Esophagus muscularis mucosa (tissue), 4 donors: Measurements from ENCODE around the gene ZNF469. TPM values are rescaled to one million over a fixed set of nuclear protein-coding genes. Genes with fewer than 3 reads are reported as not detected.

Experiments used
- DNase-seq: peaks from one replicate; pipeline ENCODE4 v3.0.0-alpha.2; 2017; ENCODE audit errors: extremely low spot score
- H3K27ac ChIP-seq, 4 donors: fragments of 200-600 bp; sonication (generic); replicated peaks in 1 of 4; 1 replicate in 3 of 4; 2 replicates in 1 of 4; pipeline ENCODE4 v1.5.1; 2016 to 2019; ENCODE audit warnings: mild to moderate bottlenecking in 1 of 4
- H3K27me3 ChIP-seq, 4 donors: fragments of 200-600 bp; sonication (generic); one replicate each; pipeline versions ENCODE4 v1.5.1 to v1.6.0; 2016 to 2019
- H3K36me3 ChIP-seq, 4 donors: fragments of 200-600 bp; sonication (generic); one replicate each; pipeline ENCODE4 v1.5.1; 2016 to 2019
- H3K4me1 ChIP-seq, 4 donors: fragments of 200-600 bp; sonication (generic); one replicate each; pipeline ENCODE4 v1.5.1; 2016 to 2019
- H3K4me3 ChIP-seq, 4 donors: fragments of 200-600 bp; sonication (generic); 1 replicate in 2 of 4; 2 replicates in 2 of 4; pipeline ENCODE4 v1.5.1; 2016 to 2019; ENCODE audit warnings: mild to moderate bottlenecking in 4 of 4, moderate library complexity in 1 of 4
- H3K9me3 ChIP-seq, 4 donors: fragments of 200-600 bp; sonication (generic); 1 replicate in 3 of 4; 2 replicates in 1 of 4; pipeline ENCODE4 v1.5.1; 2016 to 2019
- EP300 ChIP-seq: sonication (generic); formaldehyde crosslinking; IDR thresholded peaks from one replicate; pipeline ENCODE4 v1.6.1; 2017; ENCODE audit warnings: antibody characterized with exemption
- POLR2A ChIP-seq: fragments of 450-650 bp; IDR thresholded peaks from one replicate; pipeline ENCODE4 v1.6.1; 2017; ENCODE audit warnings: antibody characterized with exemption, moderate library complexity, mild to moderate bottlenecking, low read depth
- POLR2AphosphoS5 ChIP-seq, 2 donors: sonication (generic); formaldehyde crosslinking; IDR thresholded peaks; one replicate each; pipeline ENCODE4 v1.6.1; 2017; ENCODE audit warnings: antibody characterized with exemption in 2 of 2
- WGBS: methylation state at CpG from one replicate; pipeline ENCODE4 v1.1.5; 2018; 5-methylcytosine and 5-hydroxymethylcytosine counted together
- intact Hi-C: fragments of 100-400 bp; cut with DNase I; formaldehyde crosslinking; loops from one replicate; pipeline ENCODE4 v1.15.1; 2023
- total RNA-seq, 4 donors: library from RNA; depleted of rRNA; stranded (reverse); fragments of >200 nt; gene quantifications; one replicate each; pipeline versions ENCODE4 v1.1.0 to v1.2.1, GENCODE V29; 2016
- TF ChIP-seq, protein P1 (sequence below), 3 experiments: fragments of 200-600 bp in 2 of 3; fragments of 450-650 bp in 1 of 3; sonication (generic) in 2 of 3; IDR thresholded peaks; one replicate each; pipeline ENCODE4 v1.5.1; 2017 to 2019; ENCODE audit warnings: antibody characterized with exemption in 3 of 3, mild to moderate bottlenecking in 2 of 3, moderate library complexity in 1 of 3

Gene ZNF469
- total RNA-seq, 4 donors from 2014 or later = 1.2 to 3.7 (median 2.2) TPM

DNA sequence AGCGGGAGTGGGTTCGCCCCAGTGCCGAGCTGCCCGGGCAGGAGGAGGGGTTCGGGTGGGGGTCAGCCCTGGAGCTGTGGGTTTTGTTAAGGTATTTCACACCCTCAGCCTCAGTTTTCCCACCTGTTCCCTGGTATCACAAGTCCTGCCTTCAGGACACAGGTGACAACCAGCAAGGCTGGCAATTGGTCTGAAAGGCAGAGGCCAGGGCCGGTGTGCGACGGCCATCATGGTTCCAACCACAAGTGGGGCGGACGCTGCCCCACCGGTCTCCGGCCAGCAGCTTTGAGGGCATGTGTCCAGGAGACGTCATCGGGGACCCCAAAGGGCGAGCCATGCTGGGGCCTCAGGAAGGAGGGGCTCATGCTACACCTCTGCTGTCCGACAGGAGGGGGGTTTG, 10.8 kb downstream of the ZNF469 start:
- Histone ChIP-seq H3K9me3 (no peaks in the 10 kb centered on the region), H3K27ac (no peak overlapping the region), H3K4me3 (no peak overlapping the region), H3K27me3 (peaks cover 0 to 21% (median 0%) of the 10 kb centered on the region in 4 donors), H3K36me3 (no peaks in the 10 kb centered on the region), H3K4me1 (peaks cover under 1 to 10% (median 6%) of the 10 kb centered on the region in 4 donors)
- WGBS = 74% methylated on average over 11 of the region's 16 CpGs
- TF ChIP-seq, protein P1, sequence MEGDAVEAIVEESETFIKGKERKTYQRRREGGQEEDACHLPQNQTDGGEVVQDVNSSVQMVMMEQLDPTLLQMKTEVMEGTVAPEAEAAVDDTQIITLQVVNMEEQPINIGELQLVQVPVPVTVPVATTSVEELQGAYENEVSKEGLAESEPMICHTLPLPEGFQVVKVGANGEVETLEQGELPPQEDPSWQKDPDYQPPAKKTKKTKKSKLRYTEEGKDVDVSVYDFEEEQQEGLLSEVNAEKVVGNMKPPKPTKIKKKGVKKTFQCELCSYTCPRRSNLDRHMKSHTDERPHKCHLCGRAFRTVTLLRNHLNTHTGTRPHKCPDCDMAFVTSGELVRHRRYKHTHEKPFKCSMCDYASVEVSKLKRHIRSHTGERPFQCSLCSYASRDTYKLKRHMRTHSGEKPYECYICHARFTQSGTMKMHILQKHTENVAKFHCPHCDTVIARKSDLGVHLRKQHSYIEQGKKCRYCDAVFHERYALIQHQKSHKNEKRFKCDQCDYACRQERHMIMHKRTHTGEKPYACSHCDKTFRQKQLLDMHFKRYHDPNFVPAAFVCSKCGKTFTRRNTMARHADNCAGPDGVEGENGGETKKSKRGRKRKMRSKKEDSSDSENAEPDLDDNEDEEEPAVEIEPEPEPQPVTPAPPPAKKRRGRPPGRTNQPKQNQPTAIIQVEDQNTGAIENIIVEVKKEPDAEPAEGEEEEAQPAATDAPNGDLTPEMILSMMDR (IDR thresholded peaks at IDR 0.05) = no peak
- TF ChIP-seq POLR2A (no peak), EP300 (no peak), POLR2AphosphoS5 (IDR thresholded peaks at IDR 0.05) (no peak)
- no peak for DNase-seq
- intact Hi-C loops = no loop called here

DNA sequence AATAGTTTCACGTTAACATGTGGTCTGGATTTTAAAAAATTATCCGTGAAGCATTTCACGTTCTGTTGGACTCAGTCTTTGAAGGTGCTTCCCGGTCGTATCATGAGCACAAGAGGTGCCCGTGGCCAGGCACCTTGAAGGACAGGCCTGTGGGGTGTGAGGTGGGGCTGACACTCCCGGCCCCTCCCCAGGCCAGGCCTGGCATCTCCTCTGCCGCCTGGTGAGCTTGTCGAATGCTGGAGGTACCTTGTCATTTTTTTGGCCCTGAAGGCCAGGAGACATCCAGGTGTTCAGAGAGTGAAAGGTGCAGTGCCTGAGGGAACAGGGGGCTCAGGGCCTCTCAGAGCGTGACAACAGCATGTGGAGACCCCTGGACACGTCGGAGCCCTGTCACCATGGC, 11.7 kb downstream of the ZNF469 start:
- intact Hi-C loops = no loop called here
- H3K27me3 ChIP-seq = peaks cover 0 to 21% (median 0%) of the 10 kb centered on the region in 4 donors
- TF ChIP-seq POLR2A (no peak), EP300 (no peak), POLR2AphosphoS5 (IDR thresholded peaks at IDR 0.05) (no peak)
- TF ChIP-seq, protein P1 (IDR thresholded peaks at IDR 0.05) = no peak
- 91% methylated on average over 12 of the region's 12 CpGs for WGBS
- H3K36me3 ChIP-seq = no peaks in the 10 kb centered on the region
- H3K4me3 ChIP-seq = no peak overlapping the region
- no peaks in the 10 kb centered on the region for H3K9me3 ChIP-seq
- DNase-seq = no peak
- no peak overlapping the region for H3K27ac ChIP-seq
- H3K4me1 ChIP-seq = peaks cover 0 to 7% (median 3%) of the 10 kb centered on the region in 4 donors

DNA sequence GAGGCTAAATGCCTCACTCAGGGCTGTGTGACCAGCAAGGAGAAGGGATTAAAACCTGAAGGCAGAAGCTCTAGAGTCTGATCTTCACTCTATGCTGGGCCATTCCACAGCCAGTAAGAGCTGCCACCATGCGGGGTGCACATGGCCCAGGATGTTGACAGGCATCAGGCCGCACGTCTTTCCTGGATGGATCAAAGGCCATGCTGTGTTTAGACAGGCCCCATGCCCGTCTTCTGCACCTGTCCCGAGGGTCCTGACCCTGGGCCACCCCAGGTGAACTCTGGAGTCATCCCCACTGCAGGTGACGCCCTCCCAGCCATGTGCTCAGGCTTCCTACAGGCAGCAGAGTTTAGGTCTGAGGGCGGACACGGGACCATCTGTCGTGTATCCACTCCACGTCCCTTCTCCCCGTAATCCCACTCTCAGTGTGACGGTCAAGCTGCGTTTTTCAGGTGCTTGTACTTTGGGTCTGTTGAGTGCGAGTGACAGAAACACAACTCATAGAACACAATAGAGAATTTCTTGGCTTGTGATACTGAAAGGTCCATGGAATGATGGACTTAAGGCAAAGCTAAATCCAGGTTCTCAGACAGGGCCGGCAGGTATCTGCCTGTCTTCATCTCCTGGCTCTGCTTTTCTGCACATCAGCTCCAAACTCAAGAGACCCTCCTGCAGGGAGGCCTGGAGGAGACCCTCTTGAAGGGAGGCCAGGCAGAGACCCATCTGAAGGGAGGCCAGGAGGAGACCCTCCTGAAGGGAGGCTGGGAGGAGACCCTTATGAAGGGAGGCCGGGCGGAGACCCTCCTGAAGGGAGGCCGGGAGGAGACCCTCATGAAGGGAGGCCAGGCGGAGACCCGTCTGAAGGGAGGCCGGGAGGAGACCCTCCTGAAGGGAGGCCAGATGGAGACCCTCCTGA, 13.2 kb downstream of the ZNF469 start:
- DNase-seq = no peak
- Histone ChIP-seq H3K4me3 (no peak overlapping the region), H3K27ac (no peak overlapping the region), H3K4me1 (peaks cover 0 to 7% (median 3%) of the 10 kb centered on the region in 4 donors), H3K9me3 (no peaks in the 10 kb centered on the region), H3K27me3 (peaks cover 0 to 6% (median 0%) of the 10 kb centered on the region in 4 donors), H3K36me3 (no peaks in the 10 kb centered on the region)
- WGBS = 86% methylated on average over 18 of the region's 21 CpGs
- intact Hi-C loops = no loop called here
- TF ChIP-seq, protein P1 (IDR thresholded peaks at IDR 0.05) = no peak
- TF ChIP-seq EP300 = no peak
- TF ChIP-seq POLR2A = no peak
- no peak for TF ChIP-seq POLR2AphosphoS5 (IDR thresholded peaks at IDR 0.05)

DNA sequence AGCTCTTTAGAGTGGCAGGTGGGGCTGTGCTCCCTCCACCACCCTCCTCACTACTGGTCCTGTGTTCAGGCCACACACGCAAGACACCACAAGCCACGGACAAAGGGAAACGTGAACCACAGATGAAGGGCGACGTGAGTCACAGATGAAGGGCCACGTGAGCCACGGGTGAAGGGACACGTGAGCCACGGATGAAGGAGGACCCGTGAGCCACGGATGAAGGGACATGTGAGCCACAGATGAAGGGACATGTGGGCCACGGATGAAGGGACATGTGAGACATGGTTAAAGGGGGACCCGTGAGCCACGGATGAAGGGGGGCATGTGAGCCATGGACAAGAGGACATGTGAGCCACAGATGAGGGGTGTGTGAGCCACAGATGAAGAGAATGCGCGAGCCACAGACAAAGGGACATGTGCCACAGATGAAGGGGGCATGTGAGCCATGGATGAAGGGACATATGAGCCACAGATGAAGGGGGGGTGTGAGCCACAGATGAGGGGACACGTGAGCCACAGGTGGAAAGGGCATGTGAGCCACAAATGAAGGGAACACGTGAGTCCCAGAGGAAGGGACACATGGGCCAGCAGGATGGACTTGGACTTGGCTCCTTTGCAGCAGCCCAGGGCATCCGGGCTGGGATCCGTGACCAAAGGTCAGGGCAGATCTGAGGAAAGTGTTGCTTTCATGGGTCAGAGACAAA, 15.6 kb downstream of the ZNF469 start:
- H3K36me3 ChIP-seq = no peaks in the 10 kb centered on the region
- no peaks in the 10 kb centered on the region for H3K27me3 ChIP-seq
- WGBS = 82% methylated on average over 20 of the region's 20 CpGs
- no peaks in the 10 kb centered on the region for H3K9me3 ChIP-seq
- no peak overlapping the region for H3K27ac ChIP-seq
- TF ChIP-seq POLR2AphosphoS5 (IDR thresholded peaks at IDR 0.05) (no peak), EP300 (no peak)
- intact Hi-C loops = no loop called here
- no peak overlapping the region for H3K4me3 ChIP-seq
- H3K4me1 ChIP-seq = peaks cover 0 to 3% (median under 1%) of the 10 kb centered on the region in 4 donors
- DNase-seq = no peak

DNA sequence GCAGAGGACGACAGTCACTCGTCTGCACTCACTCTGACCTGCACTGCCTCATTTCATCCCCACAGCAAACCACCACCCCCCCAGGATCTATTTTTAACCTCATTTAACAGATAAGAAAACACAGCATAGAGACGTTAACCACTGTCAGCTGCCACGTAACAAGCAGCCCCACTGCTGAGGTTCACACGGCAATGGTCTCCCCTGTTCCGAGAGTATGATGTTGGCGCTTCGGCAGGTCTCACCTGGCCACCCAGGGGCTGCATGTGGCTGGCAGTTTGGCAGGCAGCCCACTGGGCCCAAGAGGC, 16.1 kb downstream of the ZNF469 start:
- Histone ChIP-seq H3K4me1 (no peaks in the 10 kb centered on the region), H3K4me3 (no peak overlapping the region), H3K27me3 (no peaks in the 10 kb centered on the region), H3K27ac (no peak overlapping the region), H3K36me3 (no peaks in the 10 kb centered on the region), H3K9me3 (no peaks in the 10 kb centered on the region)
- TF ChIP-seq POLR2AphosphoS5 (IDR thresholded peaks at IDR 0.05) (no peak), POLR2A (no peak), EP300 (no peak)
- TF ChIP-seq, protein P1 (IDR thresholded peaks at IDR 0.05) = no peak
- WGBS = 84% methylated on average over 8 of the region's 8 CpGs
- DNase-seq = no peak
- intact Hi-C loops = no loop called here
